Parathyroid adenoma (tissue), 2 donors: ENCODE data around the gene CFAP53.

ENCODE experiments used
- H2AFZ ChIP-seq: fragments of 300-600 bp; sonication (generic); one replicate; pipeline ENCODE4 v1.7.0; 2017; ENCODE audit warnings: antibody characterized with exemption, mild to moderate bottlenecking
- H3K27ac ChIP-seq: fragments of 300-600 bp; sonication (generic); one replicate; pipeline ENCODE4 v1.7.0; 2017
- H3K27me3 ChIP-seq: fragments of 300-600 bp; sonication (generic); one replicate; pipeline ENCODE4 v1.7.0; 2017; ENCODE audit warnings: low read length; ENCODE audit not compliant: control insufficient read depth, insufficient read depth
- H3K36me3 ChIP-seq: fragments of 300-600 bp; sonication (generic); one replicate; pipeline ENCODE4 v1.7.0; 2017; ENCODE audit warnings: low read length; ENCODE audit not compliant: control insufficient read depth, insufficient read depth
- H3K4me1 ChIP-seq: fragments of 300-600 bp; sonication (generic); one replicate; pipeline ENCODE4 v1.7.0; 2017; ENCODE audit warnings: control low read depth
- H3K4me2 ChIP-seq: fragments of 300-600 bp; sonication (generic); one replicate; pipeline ENCODE4 v1.7.0; 2017; ENCODE audit warnings: low read length
- H3K4me3 ChIP-seq: fragments of 300-600 bp; sonication (generic); one replicate; pipeline ENCODE4 v1.7.0; 2017; ENCODE audit warnings: low read depth, low read length
- H3K79me2 ChIP-seq: fragments of 300-600 bp; sonication (generic); one replicate; pipeline ENCODE4 v1.7.0; 2017; ENCODE audit warnings: control low read depth
- H3K9ac ChIP-seq: fragments of 300-600 bp; sonication (generic); one replicate; pipeline ENCODE4 v1.7.0; 2017; ENCODE audit warnings: mild to moderate bottlenecking
- H3K9me3 ChIP-seq: fragments of 300-600 bp; sonication (generic); one replicate; pipeline ENCODE4 v1.7.0; 2017; ENCODE audit warnings: low read length; ENCODE audit not compliant: control insufficient read depth
- TF ChIP-seq, protein P1 (sequence below): fragments of 300-600 bp; sonication (generic); IDR thresholded peaks from one replicate; pipeline ENCODE4 v1.7.0; 2017; ENCODE audit warnings: antibody characterized with exemption, mild to moderate bottlenecking
- donor health status: primary hyperparathyroidism.

Gene CFAP53

DNA sequence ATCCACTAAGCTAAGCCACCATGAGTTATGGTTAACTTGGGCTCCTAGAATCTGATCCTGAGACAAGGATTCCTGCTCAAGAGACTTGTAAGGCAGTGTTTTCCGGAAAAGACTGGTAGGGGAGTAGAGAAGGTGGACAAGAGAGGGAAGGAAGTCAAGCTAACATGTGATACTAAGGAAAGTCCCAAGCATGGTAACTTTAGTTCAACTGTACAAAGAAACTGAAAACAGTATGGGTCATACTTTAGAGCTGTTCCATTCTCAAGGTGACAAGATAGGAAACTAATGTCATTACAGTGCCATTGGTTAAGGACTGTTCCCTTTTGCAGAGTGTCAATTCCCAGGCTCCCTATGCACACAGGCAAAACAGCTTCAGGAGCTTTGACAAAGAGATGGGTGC, 77.1 kb downstream of the CFAP53 start:
- Histone ChIP-seq H3K4me3 (no peak overlapping the region), H3K9ac (no peak overlapping the region), H3K4me2 (no peak overlapping the region), H3K27me3 (no peaks in the 10 kb centered on the region), H3K79me2 (no peaks in the 10 kb centered on the region), H2AFZ (no peak overlapping the region), H3K36me3 (no peaks in the 10 kb centered on the region), H3K9me3 (no peaks in the 10 kb centered on the region), H3K4me1 (peaks cover 7% of the 10 kb centered on the region), H3K27ac (no peak overlapping the region)
- TF ChIP-seq, protein P1, sequence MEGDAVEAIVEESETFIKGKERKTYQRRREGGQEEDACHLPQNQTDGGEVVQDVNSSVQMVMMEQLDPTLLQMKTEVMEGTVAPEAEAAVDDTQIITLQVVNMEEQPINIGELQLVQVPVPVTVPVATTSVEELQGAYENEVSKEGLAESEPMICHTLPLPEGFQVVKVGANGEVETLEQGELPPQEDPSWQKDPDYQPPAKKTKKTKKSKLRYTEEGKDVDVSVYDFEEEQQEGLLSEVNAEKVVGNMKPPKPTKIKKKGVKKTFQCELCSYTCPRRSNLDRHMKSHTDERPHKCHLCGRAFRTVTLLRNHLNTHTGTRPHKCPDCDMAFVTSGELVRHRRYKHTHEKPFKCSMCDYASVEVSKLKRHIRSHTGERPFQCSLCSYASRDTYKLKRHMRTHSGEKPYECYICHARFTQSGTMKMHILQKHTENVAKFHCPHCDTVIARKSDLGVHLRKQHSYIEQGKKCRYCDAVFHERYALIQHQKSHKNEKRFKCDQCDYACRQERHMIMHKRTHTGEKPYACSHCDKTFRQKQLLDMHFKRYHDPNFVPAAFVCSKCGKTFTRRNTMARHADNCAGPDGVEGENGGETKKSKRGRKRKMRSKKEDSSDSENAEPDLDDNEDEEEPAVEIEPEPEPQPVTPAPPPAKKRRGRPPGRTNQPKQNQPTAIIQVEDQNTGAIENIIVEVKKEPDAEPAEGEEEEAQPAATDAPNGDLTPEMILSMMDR, result no peak

DNA sequence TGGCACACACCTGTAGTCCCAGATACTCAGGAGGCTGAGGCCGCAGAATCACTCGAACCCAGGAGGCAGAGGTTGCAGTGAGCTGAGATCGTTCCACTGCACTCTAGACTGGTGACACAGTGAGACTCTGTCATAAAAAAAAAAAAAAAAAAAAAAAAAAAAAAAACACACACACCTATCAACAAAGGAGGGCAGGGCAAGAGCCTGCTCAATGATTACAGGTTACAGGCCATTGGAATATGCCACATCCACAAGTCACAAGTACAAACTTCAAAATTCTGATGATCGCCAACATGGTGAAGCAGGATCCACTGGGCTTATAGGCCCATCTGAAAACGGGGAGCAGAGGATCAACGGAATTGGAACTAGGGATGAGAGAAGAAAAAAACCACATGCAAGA, 77.6 kb downstream of the CFAP53 start:
- no peaks in the 10 kb centered on the region for H3K9me3 ChIP-seq
- no peak overlapping the region for H3K4me3 ChIP-seq
- H3K4me1 ChIP-seq, result peaks cover 10% of the 10 kb centered on the region
- no peak overlapping the region for H3K4me2 ChIP-seq
- H3K27ac ChIP-seq, result no peak overlapping the region
- no peaks in the 10 kb centered on the region for H3K27me3 ChIP-seq
- no peak overlapping the region for H2AFZ ChIP-seq
- no peaks in the 10 kb centered on the region for H3K79me2 ChIP-seq
- H3K36me3 ChIP-seq, result no peaks in the 10 kb centered on the region
- TF ChIP-seq, protein P1, result no peak
- no peak overlapping the region for H3K9ac ChIP-seq

- H3K27me3 ChIP-seq, result no peaks in the 10 kb centered on the region
- no peak overlapping the region for H3K27ac ChIP-seq
- H3K4me3 ChIP-seq, result no peak overlapping the region
- TF ChIP-seq, protein P1, result no peak
- no peak overlapping the region for H3K4me2 ChIP-seq
- no peak overlapping the region for H2AFZ ChIP-seq
- peaks cover 3% of the 10 kb centered on the region for H3K79me2 ChIP-seq
- H3K9me3 ChIP-seq, result no peaks in the 10 kb centered on the region
- peaks cover 6% of the 10 kb centered on the region for H3K4me1 ChIP-seq
- no peak overlapping the region for H3K9ac ChIP-seq
- no peaks in the 10 kb centered on the region for H3K36me3 ChIP-seq
Observed at GRCh38 chr18:50187659-50188058, 78.6 kb downstream of the CFAP53 start.

DNA sequence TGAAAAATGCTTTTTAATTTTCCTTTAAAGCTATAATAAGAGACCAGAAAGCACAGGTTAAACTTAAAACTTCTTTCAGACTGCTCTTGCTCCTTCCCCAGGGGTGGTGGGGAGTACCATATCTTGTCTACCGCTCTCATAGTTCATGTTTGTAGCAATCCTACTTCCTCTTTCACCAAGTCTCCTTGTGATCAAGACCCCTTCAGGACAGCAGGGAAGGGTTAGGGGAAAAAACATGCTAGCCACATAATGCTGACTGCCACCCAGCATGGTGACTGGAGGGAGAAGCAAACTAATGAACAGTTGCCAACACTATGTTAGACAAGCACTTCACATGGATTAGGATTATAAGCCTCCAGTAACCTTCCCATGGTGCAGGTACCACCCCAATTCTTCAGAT, 79.9 kb downstream of the CFAP53 start:
- H3K27ac ChIP-seq, result no peak overlapping the region
- no peak overlapping the region for H3K9ac ChIP-seq
- no peaks in the 10 kb centered on the region for H3K27me3 ChIP-seq
- H3K4me2 ChIP-seq, result no peak overlapping the region
- no peaks in the 10 kb centered on the region for H3K9me3 ChIP-seq
- peaks cover 11% of the 10 kb centered on the region for H3K79me2 ChIP-seq
- H3K4me3 ChIP-seq, result no peak overlapping the region
- peaks cover 6% of the 10 kb centered on the region for H3K4me1 ChIP-seq
- TF ChIP-seq, protein P1, result no peak
- H3K36me3 ChIP-seq, result no peaks in the 10 kb centered on the region
- no peak overlapping the region for H2AFZ ChIP-seq

GRCh38 chr18:50183556-50183955, 82.7 kb downstream of the CFAP53 start:
- Histone ChIP-seq H2AFZ (no peak overlapping the region), H3K27ac (no peak overlapping the region), H3K4me1 (peaks cover 6% of the 10 kb centered on the region), H3K79me2 (peaks cover 23% of the 10 kb centered on the region), H3K9ac (no peak overlapping the region), H3K9me3 (no peaks in the 10 kb centered on the region), H3K27me3 (no peaks in the 10 kb centered on the region), H3K4me2 (no peak overlapping the region), H3K4me3 (no peak overlapping the region), H3K36me3 (no peaks in the 10 kb centered on the region)
- TF ChIP-seq, protein P1, result no peak
